Kidney capillary endothelial cell (primary cell): ENCODE data around the gene PAIP2.
"Not testable (repeated sequence)": the region's sequence is repeated elsewhere in the genome, so short reads cannot be mapped to it uniquely, and the experiment has no call there.

Experiments
- DNase-seq: peaks from one replicate; pipeline ENCODE4 v3.0.0-alpha.2; 2018; ENCODE audit warnings: low spot score

Gene PAIP2

GRCh38 chr5:139378941-139379361 is 37.3 kb downstream of the PAIP2 start:
- DNase-seq: no peak

- no peak for DNase-seq
Measured at GRCh38 chr5:139379626-139380449, 38.2 kb downstream of the PAIP2 start.

GRCh38 chr5:139381837-139382761 is 40.4 kb downstream of the PAIP2 start:
- no peak for DNase-seq

GRCh38 chr5:139382807-139383206 is 41.2 kb downstream of the PAIP2 start:
- no peak for DNase-seq

GRCh38 chr5:139383275-139383992 is 41.8 kb downstream of the PAIP2 start, which contains the start of gene SLC23A1:
Gene SLC23A1 (minus strand): TSS chr5:139383297. CDS start chr5:139383253, 44 bp downstream.
- no peak for DNase-seq

- no peak for DNase-seq
Measured at GRCh38 chr5:139383993-139384590, 42.4 kb downstream of the PAIP2 start.

- DNase-seq: no peak
Measured at GRCh38 chr5:139384591-139385051, 43.0 kb downstream of the PAIP2 start.

- no peak for DNase-seq
Measured at GRCh38 chr5:139385061-139386049, 43.7 kb downstream of the PAIP2 start.

- DNase-seq: no peak
Measured at GRCh38 chr5:139386050-139386438, 44.4 kb downstream of the PAIP2 start.

GRCh38 chr5:139386956-139387355 is 45.3 kb downstream of the PAIP2 start:
- DNase-seq: not testable (repeated sequence)

- no peak for DNase-seq
Measured at GRCh38 chr5:139387611-139388197, 46.0 kb downstream of the PAIP2 start.

- DNase-seq: no peak
Measured at GRCh38 chr5:139388198-139388821, 46.7 kb downstream of the PAIP2 start.

GRCh38 chr5:139389701-139390638 is 48.3 kb downstream of the PAIP2 start, which contains the start of gene MZB1:
Gene MZB1 (minus strand): TSS chr5:139389913. CDS start chr5:139389856, 57 bp downstream.
- DNase-seq: no peak

- DNase-seq: no peak
Measured at GRCh38 chr5:139390639-139391569, 49.2 kb downstream of the PAIP2 start.

- DNase-seq: no peak
Measured at GRCh38 chr5:139391570-139392323, 50.1 kb downstream of the PAIP2 start.

GRCh38 chr5:139392324-139392677 is 50.6 kb downstream of the PAIP2 start:
- DNase-seq: no peak
